GM18502 (cell line): Measurements from ENCODE around the gene KRT79.
"Not testable (repeated sequence)": the region's sequence is repeated elsewhere in the genome, so short reads cannot be mapped to it uniquely, and the experiment has no call there.

Experiments
- ATAC-seq: cut with Tn5 transposase; IDR thresholded peaks from one replicate; pipeline ENCODE4 v1.9.1; 2021; ENCODE audit warnings: mild to moderate bottlenecking; ENCODE audit not compliant: unreplicated experiment, poor library complexity

The KRT79 gene

DNA sequence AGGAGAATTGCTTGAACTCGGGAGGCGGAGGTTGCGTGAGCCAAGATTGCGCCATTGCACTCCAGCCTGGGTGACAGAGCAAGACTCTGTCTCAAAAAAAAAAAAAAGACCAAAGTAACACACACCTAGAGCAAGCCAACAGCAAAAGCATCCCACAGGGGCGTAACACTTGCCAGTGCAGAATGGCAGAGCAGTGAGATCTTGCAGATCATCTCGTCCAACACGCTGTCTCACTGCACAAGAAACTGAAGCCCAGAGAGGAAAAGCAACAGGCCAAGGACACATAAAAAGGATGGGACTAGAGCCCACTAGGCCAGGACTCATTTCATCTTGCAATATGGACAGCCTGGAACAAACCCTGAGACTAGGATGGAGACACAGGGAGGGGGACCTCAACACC is 27.4 kb upstream of the KRT79 start:
- ATAC-seq, result no peak

DNA sequence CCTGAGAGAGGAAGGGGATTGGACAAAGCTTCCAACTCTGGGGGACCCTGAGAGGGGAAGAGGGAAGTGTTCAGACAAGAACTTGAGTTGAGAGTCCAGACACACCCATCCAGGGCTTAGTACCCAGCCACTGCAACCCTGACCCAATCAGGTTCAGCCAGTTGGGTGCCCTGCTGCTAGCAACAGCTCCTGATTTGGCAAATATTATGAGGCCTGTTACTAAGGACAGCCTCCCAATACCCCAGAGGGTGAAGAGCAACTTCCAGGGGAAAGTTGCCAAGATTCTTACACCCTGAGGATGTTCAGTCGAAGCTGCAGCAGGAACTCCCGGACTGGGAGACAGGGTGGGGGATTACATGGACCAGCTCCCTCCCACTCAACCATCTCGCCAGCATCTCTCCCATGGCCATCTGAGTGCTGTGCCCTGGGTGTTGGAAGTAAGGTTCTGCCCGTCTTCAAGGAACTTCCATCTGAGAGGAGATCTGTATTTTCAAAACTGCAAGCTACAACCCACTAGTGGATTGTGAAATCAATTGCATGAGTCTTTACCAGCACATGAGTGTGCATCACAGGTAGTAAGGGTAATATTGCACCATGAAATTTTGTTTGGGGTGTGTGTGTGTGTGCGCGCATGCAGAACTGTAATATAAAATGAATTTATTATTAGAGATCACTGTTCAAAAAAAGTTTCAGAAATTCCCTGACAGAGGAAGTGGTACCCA is 26.2 kb upstream of the KRT79 start:
- no peak for ATAC-seq

DNA sequence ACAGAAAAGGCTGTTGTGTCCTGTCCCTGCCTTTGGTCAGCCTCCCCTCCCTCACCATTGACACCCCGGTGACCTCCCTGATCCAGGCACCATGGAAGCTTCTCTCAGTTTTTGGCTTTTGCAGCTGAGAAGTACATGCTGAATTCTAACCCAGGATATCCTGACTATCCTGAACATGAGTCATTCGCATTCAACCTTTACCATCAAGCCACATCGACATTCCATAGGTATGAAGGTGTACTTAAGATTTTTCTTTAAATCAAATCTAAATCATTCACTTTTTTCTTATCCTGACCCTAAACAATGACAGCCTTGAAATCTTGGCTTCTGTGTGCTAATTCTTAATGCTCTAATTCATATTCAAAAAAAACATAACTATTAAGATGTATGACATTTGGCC is 23.4 kb upstream of the KRT79 start:
- no peak for ATAC-seq

DNA sequence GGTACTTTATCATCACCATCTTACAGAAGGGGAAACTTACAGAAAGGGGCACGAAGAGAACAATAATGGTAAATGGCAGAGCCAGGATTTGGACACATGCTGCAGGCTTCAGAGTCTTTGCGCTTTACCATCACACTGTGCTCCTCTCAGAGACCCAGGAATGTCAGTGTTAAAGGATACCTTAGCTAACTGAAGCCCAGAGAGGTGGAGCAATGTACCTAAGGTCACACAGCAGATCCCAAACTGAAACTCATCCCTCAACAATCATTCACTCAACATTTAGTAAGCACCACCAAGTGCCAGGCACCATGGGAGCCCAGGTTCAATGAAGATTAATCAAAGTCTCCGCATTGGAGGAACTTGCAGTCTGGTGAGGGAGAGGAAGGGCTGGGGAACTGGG is 22.7 kb upstream of the KRT79 start:
- no peak for ATAC-seq

DNA sequence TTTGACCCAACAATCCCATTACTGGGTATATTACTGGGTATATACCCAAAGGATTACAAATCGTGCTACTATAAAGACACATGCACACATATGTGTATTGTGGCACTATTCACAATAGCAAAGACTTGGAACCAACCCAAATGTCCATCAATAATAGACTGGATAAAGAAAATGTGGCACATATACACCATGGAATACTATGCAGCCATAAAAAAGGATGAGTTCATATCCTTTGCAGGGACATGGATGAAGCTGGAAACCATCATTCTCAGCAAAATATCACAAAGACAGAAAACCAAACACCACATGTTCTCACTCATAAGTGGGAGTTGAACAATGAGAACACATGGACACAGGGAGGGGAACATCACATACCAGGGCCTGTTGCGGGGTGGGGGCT is 22.0 kb upstream of the KRT79 start:
- not testable (repeated sequence) for ATAC-seq

DNA sequence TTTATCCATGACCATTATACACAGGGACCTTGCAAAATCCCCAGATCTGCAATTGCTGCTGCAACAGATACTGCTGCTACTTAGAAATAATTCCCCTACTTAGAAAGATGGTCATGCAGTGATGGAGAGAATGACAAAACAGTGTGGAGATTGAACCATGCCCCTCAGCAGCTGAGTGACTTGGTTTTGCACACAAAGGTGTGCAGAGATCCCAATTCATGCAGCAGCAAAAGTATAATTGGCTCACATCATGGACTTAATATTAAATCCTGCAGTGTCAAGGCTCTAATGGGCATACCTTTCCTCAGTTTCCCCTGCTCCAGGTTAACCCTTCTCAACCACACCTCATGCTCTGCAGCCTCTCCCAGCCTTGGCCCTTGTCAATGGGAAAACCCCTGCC is 17.7 kb upstream of the KRT79 start:
- ATAC-seq, result no peak

DNA sequence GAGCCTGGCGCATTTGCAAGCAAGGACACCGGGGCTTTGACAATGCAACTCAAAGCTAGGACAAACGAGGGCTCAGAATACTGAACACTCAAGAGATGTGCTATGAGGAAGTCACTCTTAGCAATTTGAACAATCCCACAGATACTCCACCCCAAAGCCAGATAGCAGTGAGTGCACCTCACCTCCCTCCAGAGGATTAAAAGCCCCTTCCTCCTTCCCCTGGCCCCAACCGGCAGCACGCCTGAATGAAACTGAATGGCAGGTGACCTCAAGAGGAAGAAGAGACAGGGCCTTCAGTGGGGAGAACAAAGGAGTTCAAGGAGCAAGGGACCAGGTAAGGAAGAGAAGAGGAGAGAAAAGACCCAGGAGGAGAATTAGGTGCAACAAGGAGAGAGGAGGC is 16.6 kb upstream of the KRT79 start:
- ATAC-seq, result no peak

DNA sequence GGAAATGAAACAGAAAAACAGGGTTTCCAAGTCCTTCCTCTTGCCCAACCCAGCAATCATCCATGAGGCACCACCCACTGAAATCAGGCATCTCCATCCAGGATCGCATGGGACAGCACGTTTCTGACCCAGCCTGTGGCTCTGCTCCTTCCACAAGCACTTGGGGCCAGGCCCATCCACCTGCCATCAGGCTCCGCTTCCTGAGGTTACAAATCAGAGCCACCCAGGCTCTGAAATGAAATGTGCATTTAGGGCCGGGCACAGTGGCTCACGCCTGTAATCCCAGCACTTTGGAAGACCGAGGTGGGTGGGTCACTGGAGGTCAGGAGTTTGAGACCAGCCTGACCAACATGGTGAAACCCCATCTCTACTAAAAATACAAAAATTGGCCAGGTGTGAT is 15.4 kb upstream of the KRT79 start:
- ATAC-seq, result no peak

DNA sequence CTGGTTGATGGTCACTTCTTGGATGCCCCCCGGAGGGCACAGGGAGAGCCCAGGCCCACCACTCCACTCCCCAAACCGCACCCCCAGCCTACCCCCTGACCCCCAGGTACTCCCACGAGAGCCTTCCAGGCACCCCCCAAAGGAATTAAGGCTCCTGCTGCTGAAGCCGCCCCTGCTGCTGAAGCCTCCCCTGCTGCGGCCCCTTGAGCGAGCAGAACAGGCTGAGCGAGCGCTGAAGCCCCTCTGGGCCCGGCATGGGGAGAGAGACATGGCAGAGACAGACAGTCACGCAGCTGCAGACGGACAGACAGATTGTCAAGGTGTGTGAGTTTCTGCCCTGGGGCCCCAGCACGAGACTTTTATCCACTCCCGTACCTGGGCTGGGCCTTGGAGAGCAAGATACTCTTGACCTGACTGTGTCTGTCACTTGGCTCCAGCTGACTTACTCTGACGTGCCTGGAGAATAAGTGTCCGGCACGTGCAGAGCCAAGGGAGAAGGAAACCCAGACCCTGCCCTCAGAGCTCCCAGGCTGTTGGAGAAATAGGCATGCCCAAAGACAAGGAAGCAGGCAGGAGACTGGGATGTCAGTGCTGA is 14.6 kb upstream of the KRT79 start, which contains the start of gene KRT78:
TSS of gene KRT78 (minus strand) at position 334 of the 595 bp plus-strand sequence. CDS start at position 270, 64 bp downstream.
- ATAC-seq, result no peak

DNA sequence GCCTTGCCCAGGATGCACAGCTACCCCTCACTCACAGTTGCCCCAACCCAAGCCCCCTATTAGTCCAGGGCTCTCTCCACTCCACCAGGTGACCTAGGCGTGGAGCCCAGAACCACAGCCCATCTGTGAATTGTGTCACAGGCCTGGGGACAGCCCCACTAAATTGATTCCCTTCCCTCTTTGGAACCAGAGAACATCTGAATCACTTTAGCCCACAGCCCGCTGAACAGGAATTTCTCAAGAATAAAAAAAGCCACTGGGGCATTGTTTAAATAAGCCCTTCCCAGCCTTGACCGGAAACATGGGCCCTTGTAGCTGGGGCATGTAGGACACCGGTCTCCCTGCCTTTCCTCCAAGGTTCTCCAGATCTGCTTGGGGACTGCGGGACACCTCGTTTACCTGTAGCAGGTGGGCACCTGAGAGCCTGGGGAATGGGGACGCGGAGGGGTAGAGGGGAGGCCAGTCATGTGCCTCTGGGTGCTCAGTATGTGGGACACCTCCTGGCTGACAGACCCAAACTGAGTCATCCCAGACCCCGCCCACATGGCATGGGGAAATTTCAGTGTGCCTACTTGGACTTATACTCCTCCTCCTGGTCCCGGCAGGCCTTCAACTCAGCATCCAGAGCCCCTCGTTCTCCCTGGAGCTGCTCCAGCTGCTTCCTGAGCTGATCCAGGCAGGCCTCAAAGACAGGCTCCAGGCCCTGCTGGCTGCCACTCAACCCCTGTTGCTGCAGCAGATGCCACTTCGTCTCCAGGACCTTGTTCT is 13.4 kb upstream of the KRT79 start:
- no peak for ATAC-seq

DNA sequence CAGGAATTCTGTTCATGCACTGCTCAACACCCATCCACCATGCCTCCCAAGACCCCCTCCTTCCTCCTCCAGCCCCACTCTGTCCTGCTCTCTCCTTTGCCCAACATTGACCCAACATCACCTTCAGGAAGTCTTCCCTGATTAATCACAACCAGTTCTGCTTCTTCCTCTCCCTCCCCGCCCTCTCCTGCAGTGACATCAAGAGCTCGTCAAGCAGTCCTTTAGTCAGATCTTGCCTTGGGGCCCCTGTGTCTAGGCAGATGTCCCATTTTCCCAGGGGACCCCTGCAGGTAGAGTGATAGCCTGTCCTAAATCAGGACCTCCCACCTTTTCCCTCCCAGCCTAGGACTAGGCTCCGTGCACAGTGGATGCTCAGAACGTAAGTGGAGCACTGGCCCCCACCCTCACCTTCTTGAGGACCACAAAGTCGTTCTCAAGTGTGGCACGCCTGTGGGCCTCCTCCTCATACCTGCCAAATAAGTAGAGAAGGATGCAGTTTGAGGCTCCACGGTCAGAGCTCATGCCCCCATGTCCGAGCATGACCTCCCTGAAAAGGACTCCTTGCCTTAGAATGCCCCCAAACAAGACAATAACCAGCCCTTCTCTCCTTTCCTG is 12.4 kb upstream of the KRT79 start:
- no peak for ATAC-seq

DNA sequence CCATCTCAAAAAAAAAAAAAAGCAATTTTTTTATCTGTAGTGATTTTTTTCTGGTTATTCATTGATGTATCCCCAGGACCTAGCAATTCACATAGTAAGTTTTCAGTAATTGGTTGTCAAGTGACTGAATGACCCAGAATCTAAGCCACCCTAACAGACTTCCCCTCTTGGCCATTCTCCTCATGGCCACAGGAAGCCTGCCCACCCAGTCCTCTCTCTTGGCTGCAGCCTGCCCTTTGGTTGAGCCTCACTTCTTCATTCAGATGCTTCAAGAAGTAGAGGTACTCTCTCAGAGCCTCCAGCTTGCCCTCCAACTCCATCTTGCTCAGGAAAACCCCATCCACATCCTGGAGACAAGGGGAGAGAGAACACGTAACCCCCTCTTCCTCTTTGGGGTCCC is 11.8 kb upstream of the KRT79 start:
- ATAC-seq, result no peak

DNA sequence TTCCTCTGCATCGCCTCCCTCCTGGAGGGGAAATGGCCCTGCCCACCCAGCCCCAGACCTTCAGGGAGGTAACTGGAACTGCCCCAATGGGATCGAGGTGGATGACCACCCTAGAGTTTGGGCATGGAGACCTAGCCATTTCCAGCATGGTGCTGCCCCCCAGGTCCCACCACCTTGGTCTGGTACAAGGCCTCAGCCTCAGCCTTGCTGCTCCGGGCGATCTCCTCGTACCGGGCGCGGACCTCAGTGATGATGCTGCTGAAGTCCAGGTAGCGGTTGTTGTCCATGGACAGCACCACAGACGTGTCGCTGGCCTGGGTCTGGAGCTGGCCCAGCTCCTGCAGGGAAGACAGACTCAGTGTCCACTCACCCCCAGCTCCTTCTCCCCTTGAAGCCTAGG is 10.3 kb upstream of the KRT79 start:
- no peak for ATAC-seq

DNA sequence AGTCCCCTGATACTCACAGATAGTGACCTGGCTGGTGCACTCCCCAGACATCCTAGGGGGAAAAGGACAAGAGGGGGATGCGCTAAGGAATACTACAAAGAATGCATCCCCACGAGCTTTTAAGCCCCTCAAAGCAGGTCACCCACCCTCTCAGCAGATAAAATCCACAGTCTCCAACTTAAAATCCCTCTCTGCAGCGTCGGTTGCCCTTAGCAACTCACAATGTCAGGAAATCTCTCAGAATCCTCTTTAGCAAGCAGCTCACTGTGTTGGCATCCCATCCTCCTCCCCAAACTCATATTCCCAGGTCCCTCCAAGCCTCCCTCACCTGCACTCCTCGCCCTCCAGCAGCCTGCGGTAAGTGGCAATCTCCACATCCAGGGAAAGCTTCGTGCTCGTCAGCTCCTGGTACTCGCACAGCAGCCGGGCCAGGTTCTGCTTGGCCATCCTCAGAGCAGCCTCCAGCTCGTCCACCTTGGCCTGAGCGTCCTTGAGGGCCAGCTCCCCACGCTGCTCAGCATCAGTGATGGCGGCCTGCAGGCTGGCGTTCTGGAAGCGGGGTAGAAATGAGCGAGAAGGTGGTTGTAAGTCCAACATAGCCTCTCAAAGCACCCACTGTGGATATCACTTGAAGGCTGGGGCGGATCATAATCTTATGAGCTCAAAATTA is 5.5 kb upstream of the KRT79 start:
- ATAC-seq, result no peak

DNA sequence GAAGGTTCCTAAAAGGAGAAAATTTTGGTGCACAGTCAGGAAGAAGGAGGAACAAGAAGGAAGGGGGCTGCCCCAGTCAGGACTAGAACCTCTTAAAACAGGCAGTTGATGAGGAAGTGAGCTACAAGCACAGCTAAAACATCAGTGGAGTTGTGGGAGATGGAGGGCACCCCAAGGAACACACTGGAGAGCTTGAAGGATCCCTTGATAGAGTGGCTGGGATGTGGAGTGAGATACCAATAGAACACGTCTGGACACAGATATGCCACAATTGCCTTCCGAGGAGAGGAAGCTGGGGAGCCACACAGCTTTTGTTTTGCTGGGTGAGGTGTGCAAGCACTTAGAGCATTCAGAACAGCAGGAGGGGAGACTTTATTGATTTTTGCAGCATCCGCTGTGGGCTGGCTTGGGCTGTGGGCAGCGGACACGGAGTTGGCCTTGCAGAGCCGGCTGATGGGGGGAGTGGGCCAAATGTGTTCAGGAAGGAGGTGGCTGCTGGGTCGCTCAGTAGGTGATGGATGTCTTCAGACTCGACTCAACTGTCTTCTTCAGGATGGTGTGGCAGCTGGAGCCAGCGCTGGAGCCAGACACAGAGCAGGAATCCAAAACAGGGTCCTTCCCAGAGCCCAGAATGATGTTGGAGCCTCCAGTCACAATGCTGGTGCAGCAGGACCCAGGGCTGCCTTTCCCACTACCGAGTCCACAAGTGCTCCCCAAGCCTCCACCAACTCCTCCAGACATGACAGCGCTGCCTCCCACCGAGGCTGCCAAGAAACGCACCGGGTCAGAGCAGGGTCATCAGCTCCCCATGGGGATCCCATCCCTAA is 4.7 kb upstream of the KRT79 start:
- ATAC-seq, result no peak

DNA sequence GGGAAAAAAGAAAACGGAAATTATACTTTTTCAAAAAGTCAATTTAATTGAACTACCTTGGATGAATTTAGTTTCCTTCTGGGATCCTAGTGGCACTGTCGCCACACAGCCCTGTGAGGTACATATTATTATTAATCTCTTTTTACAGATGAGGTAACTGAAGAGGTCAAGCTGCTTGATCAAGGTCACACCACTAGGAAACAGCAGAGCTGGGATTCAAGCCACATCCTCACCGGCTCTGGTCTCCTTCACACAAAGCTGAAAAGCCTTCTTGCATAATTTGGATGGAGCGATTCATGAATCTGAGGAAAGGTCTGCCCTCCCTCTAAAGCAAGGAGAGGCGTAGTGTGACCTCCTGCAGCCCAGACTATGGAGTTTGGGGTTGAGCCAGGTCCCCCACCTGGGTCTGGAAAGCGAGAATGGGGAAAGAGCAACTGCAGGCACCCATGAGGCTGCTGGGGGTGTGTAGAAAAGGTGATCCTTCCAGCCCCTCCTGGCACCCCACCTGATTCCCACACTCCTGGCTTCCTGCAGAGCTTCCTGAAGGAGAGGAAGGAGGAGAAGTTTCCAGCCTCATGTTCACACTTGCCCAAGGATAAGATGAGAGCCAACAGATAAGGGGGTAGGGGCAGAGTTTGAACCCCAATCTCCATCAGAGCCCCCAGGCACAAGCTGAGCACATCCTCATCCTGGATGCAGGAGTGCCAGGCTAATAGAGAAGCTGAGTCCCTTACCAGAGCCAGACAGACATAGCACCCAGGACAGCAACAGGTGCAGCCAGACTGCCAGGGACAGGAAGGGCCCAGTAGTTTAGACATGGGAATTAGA is 3.9 kb upstream of the KRT79 start:
- ATAC-seq, result no peak

DNA sequence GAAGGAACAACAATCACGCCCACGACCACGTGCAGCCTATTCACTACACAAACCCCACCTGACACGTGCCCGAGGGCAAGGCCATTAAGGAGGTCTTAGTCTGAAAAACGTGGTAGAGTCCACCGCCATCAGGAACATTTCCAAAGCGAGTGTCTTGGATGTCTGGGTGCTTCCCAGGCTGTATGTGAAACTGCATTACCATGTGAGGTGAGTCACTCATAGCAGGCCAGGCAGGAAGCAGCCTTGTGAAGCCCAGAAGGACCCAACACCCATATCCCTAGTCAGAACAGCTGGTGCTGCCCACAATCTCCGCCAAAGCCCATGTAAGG is 3.3 kb upstream of the KRT79 start:
- no peak for ATAC-seq

DNA sequence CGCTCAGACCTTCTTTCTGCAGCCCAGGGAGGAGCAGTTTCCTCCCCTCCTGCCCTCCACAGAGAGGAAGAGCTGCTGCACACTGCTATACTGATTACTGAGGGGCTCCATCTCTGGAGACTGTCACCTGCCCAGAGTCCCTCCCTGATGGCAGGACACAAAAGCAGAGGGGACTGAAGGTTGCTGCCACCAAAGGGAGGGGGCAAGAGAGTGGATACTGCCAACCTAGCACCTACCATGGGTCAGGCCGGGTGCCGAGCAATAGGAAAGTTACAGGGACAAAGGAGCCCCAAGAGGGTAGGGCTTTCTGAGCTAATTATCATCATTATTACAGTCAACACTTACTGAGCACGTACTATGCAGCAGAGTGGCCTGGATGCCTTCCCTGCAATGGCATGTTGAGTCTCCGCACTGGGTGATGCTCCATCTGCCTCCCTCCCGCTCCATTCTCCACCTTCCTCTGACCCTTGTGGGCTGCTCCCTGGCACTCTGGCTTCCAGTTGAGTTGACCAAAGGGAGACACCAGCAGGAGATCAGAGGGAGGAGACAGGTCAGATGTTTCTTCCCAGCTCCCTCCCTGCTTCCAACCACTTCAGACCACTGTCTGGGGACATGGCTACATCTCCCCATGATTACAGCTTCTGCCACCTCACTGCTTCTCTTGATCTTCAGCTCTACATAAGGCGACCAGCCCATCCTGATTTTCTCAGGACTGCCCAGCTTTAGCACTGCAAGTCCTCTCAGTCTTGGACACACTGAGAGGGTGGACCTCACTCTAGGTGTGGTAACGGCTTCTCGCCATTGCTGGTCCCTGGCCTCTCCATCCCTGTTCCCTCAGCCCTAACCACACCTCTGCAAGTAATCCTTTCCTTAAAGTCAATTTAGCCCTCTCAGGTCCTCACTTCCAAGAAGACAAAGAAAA is 2.6 kb upstream of the KRT79 start:
- no peak for ATAC-seq
